ENCODE results near the gene ANKS3.

ANKS3 gene

GRCh38 chr16:4664538-4665418 lies 69.3 kb downstream of the ANKS3 start:
- peak; percentile 67 for DNase-seq

GRCh38 chr16:4663777-4664465 lies 70.2 kb downstream of the ANKS3 start:
- DNase-seq: no peak

- DNase-seq: no peak
Observed at GRCh38 chr16:4663465-4663776, 70.7 kb downstream of the ANKS3 start.

- DNase-seq: no peak
Observed at GRCh38 chr16:4661661-4662060, 72.4 kb downstream of the ANKS3 start.

- DNase-seq: peak; percentile 84
Observed at GRCh38 chr16:4660454-4661007, 73.5 kb downstream of the ANKS3 start.

- DNase-seq: no peak
Observed at GRCh38 chr16:4659363-4660353, 74.4 kb downstream of the ANKS3 start.

- DNase-seq: no peak
Observed at GRCh38 chr16:4656695-4657686, 77.1 kb downstream of the ANKS3 start.

GRCh38 chr16:4656221-4656620 lies 77.8 kb downstream of the ANKS3 start:
- no peak for DNase-seq

GRCh38 chr16:4655801-4656200 lies 78.3 kb downstream of the ANKS3 start:
- DNase-seq: no peak

- DNase-seq: no peak
Observed at GRCh38 chr16:4654964-4655590, 79.0 kb downstream of the ANKS3 start.

GRCh38 chr16:4654011-4654963 lies 79.8 kb downstream of the ANKS3 start:
- DNase-seq: no peak

- no peak for DNase-seq
Observed at GRCh38 chr16:4652561-4652960, 81.5 kb downstream of the ANKS3 start.

- DNase-seq: no peak
Observed at GRCh38 chr16:4651827-4652226, 82.2 kb downstream of the ANKS3 start.

- peak; percentile 88 for DNase-seq
Observed at GRCh38 chr16:4650443-4651074, 83.5 kb downstream of the ANKS3 start.

GRCh38 chr16:4649744-4650442 lies 84.2 kb downstream of the ANKS3 start:
- DNase-seq: peak; percentile 48

- DNase-seq: peak; percentile 32
Observed at GRCh38 chr16:4648917-4649316, 85.2 kb downstream of the ANKS3 start.

GRCh38 chr16:4647644-4647980 lies 86.5 kb downstream of the ANKS3 start:
- DNase-seq: no peak

- no peak for DNase-seq
Observed at GRCh38 chr16:4646773-4647643, 87.1 kb downstream of the ANKS3 start.
